Motor neuron (in vitro differentiated cells): ENCODE results near the gene EPM2AIP1. TPM values are rescaled to one million over a fixed set of nuclear protein-coding genes. Genes with fewer than 3 reads are reported as not detected.
"Not testable (repeated sequence)": the region's sequence is repeated elsewhere in the genome, so short reads cannot be mapped to it uniquely, and the experiment has no call there.

ENCODE experiments used
- ATAC-seq, 8 experiments: fragments of 200-7000 bp; cut with Tn5 transposase; replicated peaks in 6 of 8; 2 replicates each; pipeline ENCODE4 v1.8.0; 2021; ENCODE audit warnings: mild to moderate bottlenecking in 8 of 8, moderate library complexity in 8 of 8
- H3K27ac ChIP-seq, 2 donors: fragments of 250-450 bp; sonication (Bioruptor Pico); 2 replicates each; pipeline ENCODE4 v1.9.0; 2021; ENCODE audit warnings: antibody characterized with exemption in 2 of 2, mild to moderate bottlenecking in 2 of 2, moderate library complexity in 1 of 2
- H3K4me1 ChIP-seq, 2 donors: fragments of 250-450 bp; sonication (Bioruptor Pico); replicated peaks in 1 of 2; 2 replicates each; pipeline ENCODE4 v1.6.1; 2021; ENCODE audit warnings: antibody characterized with exemption in 2 of 2, mild to moderate bottlenecking in 2 of 2, moderate library complexity in 1 of 2
- H3K4me3 ChIP-seq, 5 donors: fragments of 250-450 bp; sonication (Bioruptor Pico); 2 replicates each; pipeline ENCODE4 v1.9.0; 2021; ENCODE audit warnings: antibody characterized with exemption in 5 of 5, mild to moderate bottlenecking in 5 of 5, moderate library complexity in 4 of 5
- WGBS, 10 experiments: fragments of 450-650 bp; shearing (Covaris generic); methylation state at CpG; one replicate each; pipeline ENCODE4 v1.0.0; 2022; 5-methylcytosine and 5-hydroxymethylcytosine counted together
- in situ Hi-C, 9 experiments: fragments of 400-800 bp; cut with MboI; loops; one replicate each; pipeline ENCODE4 v1.15.0; 2021; ENCODE audit warnings: low sequenced_read_pairs in 9 of 9, low pct_unique_long_range_greater_than_20kb in 2 of 9; ENCODE audit not compliant: unreplicated experiment in 9 of 9
- total RNA-seq, 8 experiments: library from RNA; unstranded; fragments of 300-600 nt; gene quantifications; 2 replicates each; pipeline versions ENCODE4 v1.2.3 to v1.2.4, GENCODE V29; 2022

Gene EPM2AIP1
- 10 to 100 TPM in 7 of 8 experiments, 1 to 10 TPM in 1; 6.5 to 34.9 (median 23.4) TPM for total RNA-seq

DNA sequence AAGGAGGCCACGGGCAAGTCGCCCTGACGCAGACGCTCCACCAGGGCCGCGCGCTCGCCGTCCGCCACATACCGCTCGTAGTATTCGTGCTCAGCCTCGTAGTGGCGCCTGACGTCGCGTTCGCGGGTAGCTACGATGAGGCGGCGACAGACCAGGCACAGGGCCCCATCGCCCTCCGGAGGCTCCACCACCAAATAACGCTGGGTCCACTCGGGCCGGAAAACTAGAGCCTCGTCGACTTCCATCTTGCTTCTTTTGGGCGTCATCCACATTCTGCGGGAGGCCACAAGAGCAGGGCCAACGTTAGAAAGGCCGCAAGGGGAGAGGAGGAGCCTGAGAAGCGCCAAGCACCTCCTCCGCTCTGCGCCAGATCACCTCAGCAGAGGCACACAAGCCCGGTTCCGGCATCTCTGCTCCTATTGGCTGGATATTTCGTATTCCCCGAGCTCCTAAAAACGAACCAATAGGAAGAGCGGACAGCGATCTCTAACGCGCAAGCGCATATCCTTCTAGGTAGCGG, at the start of gene EPM2AIP1:
TSS of gene EPM2AIP1 (minus strand) at position 326 of the 520 bp plus-strand sequence. CDS start at position 272, 54 bp downstream.
- peak within 1 kb of the TSS; percentile 64 to 84 (median 80) for H3K4me3 ChIP-seq
- peak; percentile 83 to 92 (median 90) for ATAC-seq
- WGBS, 10 experiments: 0 to 7% (median 0%) methylated on average over 1 to 23 of the region's 48 CpGs; no CpG with 5 or more reads in 1 of the 10 experiments

DNA sequence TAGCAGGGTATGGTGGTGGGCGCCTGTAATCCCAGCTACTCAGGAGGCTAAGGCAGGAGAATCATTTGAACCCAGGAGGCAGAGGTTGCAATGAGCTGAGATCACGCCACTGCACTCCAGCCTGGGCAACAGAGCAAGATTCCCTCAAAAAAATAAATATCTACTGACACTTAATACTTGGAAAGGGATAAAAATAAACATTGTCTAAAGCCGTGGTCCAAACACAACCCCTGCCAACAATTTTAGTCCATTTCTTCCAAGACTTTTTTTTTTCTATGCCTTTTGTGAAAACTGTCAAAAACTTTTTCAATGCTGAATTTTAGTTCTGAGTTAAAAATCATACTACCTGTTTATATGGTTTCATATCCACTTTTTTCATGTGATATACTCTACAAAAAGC, 49.8 kb upstream of the EPM2AIP1 start:
- in situ Hi-C loops: loop anchor here in 1 of 9 experiments (25.0 kb wide), 1 partner anchor 170 kb away; no protein-coding TSS in a partner anchor
- H3K27ac ChIP-seq, ATAC-seq, H3K4me1 ChIP-seq, H3K4me3 ChIP-seq: not testable (repeated sequence)
- 57 to 100% (median 90%) methylated on average over 1 to 3 of the region's 3 CpGs; no CpG with 5 or more reads in 2 of the 10 experiments for WGBS, 10 experiments

More for the DNA sequence above, at the start of gene EPM2AIP1:
- in situ Hi-C loops: no loop called here
- Histone ChIP-seq H3K27ac (peak within 1 kb of the TSS; percentile 98 to 99), H3K4me1 (peaks cover 13 to 24% of the 10 kb centered on the region in 2 donors)

DNA sequence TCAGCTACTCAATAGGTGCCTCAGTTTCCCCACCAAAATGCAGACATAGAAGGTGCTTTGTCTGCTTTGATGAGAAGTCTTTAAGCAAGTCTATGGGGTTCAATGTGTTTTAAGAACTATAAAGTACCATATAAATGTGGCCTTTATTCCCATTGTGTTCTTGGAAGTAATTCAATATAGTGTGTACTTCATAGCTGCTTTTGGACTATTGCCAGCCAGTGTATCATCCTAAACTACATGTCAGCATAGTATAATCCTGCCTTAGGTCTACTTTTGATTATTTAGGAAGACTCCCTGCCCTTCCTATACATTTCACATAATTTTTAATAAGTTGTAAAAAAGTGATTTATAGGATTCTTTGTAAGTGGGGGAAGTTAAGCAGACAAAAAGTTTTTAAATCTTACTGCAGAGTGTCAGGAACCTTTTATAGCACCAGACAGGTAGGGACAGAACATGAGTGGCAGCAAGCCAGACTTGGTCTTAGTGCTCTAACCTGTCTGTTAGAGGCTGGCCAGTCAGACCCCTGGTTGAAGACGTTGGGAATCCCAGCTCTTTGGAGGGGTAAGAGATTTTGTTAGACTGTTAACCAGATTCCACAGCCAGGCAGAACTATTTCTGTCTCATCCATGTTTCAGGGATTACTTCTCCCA, 48.7 kb upstream of the EPM2AIP1 start:
- no peak overlapping the region for H3K27ac ChIP-seq

DNA sequence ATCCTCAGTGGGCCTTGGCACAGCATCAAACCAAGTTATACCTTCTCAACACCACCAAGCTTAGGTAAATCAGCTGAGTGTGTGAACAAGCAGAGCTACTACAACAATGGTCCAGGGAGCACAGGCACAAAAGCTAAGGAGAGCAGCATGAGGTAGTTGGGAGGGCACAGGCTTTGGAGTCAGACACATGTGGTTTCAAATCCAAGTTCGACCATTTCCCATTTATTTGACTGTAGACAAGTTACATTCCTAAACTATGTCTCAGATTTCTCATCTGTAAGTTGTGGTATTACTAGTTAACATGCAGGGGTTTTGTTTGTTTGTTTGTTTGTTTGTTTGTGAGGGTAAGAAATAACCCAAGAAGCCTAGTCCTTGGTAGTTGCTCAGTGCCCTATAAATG, 47.3 kb upstream of the EPM2AIP1 start:
- in situ Hi-C loops: loop anchor here in 1 of 9 experiments (25.0 kb wide), 1 partner anchor 172 kb away; no protein-coding TSS in a partner anchor
- no peak overlapping the region for H3K4me3 ChIP-seq
- ATAC-seq: no peak
- WGBS, 10 experiments: 0 to 100% (median 71%) methylated on average over 1 of the region's 1 CpG; no CpG with 5 or more reads in 5 of the 10 experiments
- H3K4me1 ChIP-seq: no peaks in the 10 kb centered on the region
- no peak overlapping the region for H3K27ac ChIP-seq

More for the DNA sequence above, 48.7 kb upstream of the EPM2AIP1 start:
- no peaks in the 10 kb centered on the region for H3K4me1 ChIP-seq
- no peak for ATAC-seq
- no peak overlapping the region for H3K4me3 ChIP-seq
- WGBS, 10 experiments: 40 to 100% (median 92%) methylated on average over 1 of the region's 1 CpG; no CpG with 5 or more reads in 6 of the 10 experiments
- in situ Hi-C loops: loop anchor here in 1 of 9 experiments (25.0 kb wide), 1 partner anchor 171 kb away; no protein-coding TSS in a partner anchor

DNA sequence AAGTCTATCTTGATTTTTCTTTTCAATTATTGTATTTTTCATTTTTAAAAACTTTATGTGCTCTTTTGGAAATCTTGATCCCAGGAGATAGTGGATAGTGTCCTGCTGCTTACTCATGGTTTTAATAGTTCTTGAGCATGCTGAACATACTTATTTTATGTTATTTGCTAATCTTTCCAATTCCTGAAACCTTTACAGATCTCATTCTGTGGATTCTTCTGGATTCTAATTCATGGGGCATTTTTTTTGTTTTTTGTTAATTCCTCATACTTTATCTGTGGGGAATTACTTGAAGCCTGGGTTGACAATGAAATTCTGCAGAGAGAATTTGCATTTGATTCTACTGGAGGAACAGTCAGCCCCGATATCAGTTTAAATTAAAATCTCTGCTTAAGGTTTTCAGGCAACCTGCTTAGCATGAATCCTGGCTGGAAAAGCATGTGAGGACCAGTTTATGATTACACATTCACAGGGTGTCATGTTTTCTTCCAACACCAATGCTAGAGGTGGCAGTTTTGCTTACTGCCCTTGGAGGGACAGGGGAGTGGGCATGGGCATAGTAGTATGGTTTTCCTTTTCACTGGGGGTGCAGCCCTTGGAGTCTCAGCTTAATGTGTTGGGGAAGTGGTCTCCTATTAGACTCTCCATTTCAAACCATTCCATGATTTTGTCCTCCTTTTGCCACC, 46.4 kb upstream of the EPM2AIP1 start:
- WGBS, 10 experiments: 83 to 100% (median 100%) methylated on average over 1 of the region's 1 CpG; no CpG with 5 or more reads in 2 of the 10 experiments
- Histone ChIP-seq H3K4me1 (no peaks in the 10 kb centered on the region), H3K27ac (no peak overlapping the region), H3K4me3 (no peak overlapping the region)
- ATAC-seq: no peak
- in situ Hi-C loops: loop anchor here in 1 of 9 experiments (25.0 kb wide), 1 partner anchor 173 kb away; no protein-coding TSS in a partner anchor

DNA sequence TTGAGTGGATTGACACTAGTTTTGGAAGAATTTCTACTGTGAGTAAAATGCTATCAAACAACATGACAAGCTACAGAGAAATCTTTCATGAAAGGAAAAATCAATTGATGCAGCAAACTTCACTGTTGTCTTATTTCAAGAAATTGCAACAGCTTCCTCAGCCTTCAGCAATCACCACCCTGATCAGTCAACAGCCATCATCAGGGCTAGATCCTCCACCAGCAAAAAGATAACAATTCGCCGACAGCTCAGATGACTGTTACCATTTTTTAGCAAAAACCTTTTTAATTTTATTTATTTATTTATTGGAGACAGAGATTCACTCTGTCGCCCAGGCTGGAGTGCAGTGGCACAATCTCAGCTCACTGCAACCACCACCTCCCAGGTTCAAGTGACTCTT, 44.4 kb upstream of the EPM2AIP1 start:
- WGBS, 10 experiments: 89 to 100% (median 100%) methylated on average over 1 to 3 of the region's 3 CpGs; no CpG with 5 or more reads in 3 of the 10 experiments
- no peak overlapping the region for H3K4me3 ChIP-seq
- no peak overlapping the region for H3K27ac ChIP-seq
- no peaks in the 10 kb centered on the region for H3K4me1 ChIP-seq
- in situ Hi-C loops: loop anchor here in 1 of 9 experiments (25.0 kb wide), 1 partner anchor 175 kb away; no protein-coding TSS in a partner anchor
- no peak for ATAC-seq

DNA sequence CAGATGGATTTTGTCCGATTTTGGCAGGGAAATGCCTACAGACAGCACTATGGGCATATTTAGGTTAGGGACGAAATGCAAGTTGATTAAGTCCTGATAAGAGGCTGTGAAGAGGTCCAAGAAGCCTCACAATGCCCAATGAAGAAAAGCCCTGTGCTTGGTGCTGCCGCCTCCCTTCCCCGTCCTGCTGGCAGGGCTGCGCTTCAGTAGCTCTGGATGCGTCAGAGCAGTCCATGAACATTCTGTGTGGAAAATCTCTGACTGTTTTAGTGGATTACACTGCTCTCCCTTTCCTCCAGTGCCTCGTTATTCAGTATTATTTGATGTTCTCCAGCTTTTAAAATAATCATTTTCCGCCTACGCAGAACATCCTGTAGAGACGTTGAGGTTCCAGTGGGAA, 40.0 kb upstream of the EPM2AIP1 start:
- Histone ChIP-seq H3K4me1 (no peaks in the 10 kb centered on the region), H3K4me3 (no peak overlapping the region), H3K27ac (no peak overlapping the region)
- ATAC-seq: no peak
- in situ Hi-C loops: loop anchor here in 1 of 9 experiments (25.0 kb wide), 1 partner anchor 179 kb away; no protein-coding TSS in a partner anchor
- 83 to 100% (median 95%) methylated on average over 5 to 9 of the region's 10 CpGs; no CpG with 5 or more reads in 1 of the 10 experiments for WGBS, 10 experiments

DNA sequence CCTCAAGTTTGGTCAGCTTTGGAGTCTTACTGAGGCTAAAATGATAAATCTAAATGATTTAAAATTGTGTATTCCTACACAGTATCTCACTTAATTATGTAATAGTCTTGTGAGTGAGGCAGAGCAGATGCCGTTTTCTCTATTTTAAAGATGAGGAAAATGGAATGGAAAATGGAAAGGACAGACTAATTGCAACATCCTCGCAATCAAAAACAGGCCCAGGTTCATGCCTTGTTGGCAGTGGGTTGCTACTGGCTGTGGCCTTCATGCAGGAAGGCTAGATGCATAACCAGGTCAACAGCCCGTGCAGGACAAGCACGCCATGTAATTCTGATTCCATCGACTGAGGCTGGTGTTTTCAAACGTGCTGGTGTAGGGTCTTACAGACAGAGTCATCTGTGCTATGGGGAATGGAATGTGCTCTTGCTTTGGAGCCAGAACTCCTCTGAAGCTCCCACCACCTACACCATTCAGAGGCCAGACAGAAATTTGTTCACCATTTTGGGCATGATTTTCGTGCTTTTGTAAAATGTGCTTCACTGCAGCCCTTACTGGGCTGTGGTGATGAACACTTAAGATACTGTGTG, 38.3 kb upstream of the EPM2AIP1 start:
- 55 to 100% (median 89%) methylated on average over 1 to 5 of the region's 7 CpGs; no CpG with 5 or more reads in 2 of the 10 experiments for WGBS, 10 experiments
- Histone ChIP-seq H3K27ac (no peak overlapping the region), H3K4me1 (no peaks in the 10 kb centered on the region), H3K4me3 (no peak overlapping the region)
- in situ Hi-C loops: loop anchor here in 1 of 9 experiments (25.0 kb wide), 1 partner anchor 181 kb away; no protein-coding TSS in a partner anchor
- no peak for ATAC-seq

DNA sequence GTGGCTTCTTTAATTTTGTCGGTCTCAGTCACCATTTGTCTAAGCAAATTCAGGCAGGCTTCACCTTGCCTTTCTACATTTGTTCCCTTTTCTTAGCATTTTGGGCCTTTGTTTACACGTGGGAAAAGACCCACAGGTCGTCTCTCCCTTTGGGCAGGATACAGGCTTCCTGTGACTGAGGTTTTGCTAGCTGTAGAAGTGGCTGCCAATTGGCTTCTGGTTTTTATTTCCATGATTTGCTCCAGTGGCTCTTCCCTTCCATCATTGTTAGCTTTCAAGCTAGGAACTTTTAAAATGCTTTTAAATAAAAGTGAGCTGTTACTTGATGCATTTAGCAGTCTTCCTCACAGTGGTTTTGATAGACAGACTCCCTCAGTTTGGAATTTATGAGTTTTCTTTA, 37.7 kb upstream of the EPM2AIP1 start:
- H3K4me3 ChIP-seq: no peak overlapping the region
- in situ Hi-C loops: loop anchor here in 1 of 9 experiments (25.0 kb wide), 1 partner anchor 182 kb away; no protein-coding TSS in a partner anchor
- 10 to 96% (median 86%) methylated on average over 2 to 3 of the region's 3 CpGs; no CpG with 5 or more reads in 5 of the 10 experiments for WGBS, 10 experiments
- no peak overlapping the region for H3K27ac ChIP-seq
- ATAC-seq: no peak
- H3K4me1 ChIP-seq: no peaks in the 10 kb centered on the region

DNA sequence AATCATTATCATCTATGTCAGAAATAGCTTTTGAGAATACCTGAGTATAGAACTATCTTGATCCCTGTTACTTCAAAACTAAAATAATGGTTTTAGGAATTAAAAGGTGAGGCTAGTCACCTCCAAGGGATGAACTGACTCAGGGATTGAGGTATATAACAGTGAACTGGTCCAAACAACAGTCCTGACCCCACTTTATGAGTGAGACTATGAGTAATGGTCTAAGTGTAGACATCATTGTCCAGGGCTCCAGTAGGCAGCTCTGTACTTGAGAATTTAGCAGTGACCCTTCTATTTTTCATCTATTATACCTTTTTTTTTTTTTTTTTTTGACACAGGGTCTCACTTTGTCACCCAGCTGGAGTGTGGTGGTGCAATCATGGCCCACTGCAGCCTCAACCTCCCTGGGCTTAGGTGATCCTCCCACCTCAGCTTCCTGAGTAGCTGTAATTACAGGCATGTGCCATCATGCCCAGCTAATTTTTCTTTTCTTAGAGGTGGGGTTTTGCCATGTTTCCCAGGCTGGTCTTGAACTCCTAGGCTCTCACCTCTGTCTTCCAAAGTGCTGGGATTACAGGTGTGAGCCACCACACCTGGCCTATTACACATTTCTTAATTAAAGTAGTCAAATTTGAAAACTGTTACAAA, 36.7 kb upstream of the EPM2AIP1 start:
- H3K27ac ChIP-seq: no peak overlapping the region
- no peak overlapping the region for H3K4me3 ChIP-seq
- no peaks in the 10 kb centered on the region for H3K4me1 ChIP-seq
- in situ Hi-C loops: loop anchor here in 1 of 9 experiments (25.0 kb wide), 1 partner anchor 183 kb away; no protein-coding TSS in a partner anchor
- peak in 1 of 8 experiments; percentile 15 for ATAC-seq

DNA sequence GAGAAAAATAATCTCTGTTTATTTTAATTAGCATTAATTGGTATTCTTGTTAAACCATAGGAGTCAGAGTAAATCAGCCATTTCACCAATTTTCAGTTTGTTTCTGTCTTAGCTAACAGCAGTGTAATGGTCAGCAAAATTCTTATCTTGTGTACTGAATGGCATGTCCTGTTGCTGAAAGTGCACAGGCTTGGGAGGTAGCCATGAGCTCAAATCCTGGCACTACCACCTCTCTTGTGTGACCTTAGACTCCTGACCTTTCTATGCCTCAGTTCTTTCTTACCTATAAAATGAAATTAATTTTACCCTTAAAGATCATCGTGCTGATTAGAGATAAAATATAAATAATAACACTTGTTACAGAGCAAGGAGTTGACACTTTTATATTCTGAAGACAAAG, 36.2 kb upstream of the EPM2AIP1 start:
- Histone ChIP-seq H3K4me3 (no peak overlapping the region), H3K4me1 (no peaks in the 10 kb centered on the region), H3K27ac (no peak overlapping the region)
- ATAC-seq: no peak
- in situ Hi-C loops: loop anchor here in 1 of 9 experiments (25.0 kb wide), 1 partner anchor 183 kb away; no protein-coding TSS in a partner anchor
- WGBS, 10 experiments: 92 to 100% (median 100%) methylated on average over 1 of the region's 1 CpG; no CpG with 5 or more reads in 2 of the 10 experiments

DNA sequence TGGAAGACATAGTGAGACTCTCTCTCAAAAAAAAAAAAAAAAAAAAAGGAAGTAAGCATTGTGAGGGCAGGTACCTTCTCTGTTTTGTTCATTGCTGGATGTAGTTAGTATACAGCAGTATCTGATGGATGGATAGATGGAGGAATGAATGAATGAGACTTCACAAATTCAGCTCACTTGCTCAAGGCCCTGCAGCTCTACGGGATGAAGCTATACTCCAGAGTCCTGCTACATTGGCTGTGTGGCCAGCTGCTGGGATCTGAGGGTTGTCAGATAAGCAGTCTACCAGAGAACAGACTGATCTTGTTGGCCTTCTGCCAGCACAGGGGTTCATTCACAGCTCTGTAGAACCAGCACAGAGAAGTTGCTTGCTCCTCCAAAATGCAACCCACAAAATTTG, 35.4 kb upstream of the EPM2AIP1 start:
- ATAC-seq: no peak
- Histone ChIP-seq H3K4me3 (no peak overlapping the region), H3K27ac (no peak overlapping the region), H3K4me1 (no peaks in the 10 kb centered on the region)
- WGBS, 10 experiments: 60 to 83% methylated on average over 1 of the region's 1 CpG; no CpG with 5 or more reads in 8 of the 10 experiments
- in situ Hi-C loops: loop anchor here in 1 of 9 experiments (25.0 kb wide), 1 partner anchor 184 kb away; no protein-coding TSS in a partner anchor
